GM13976 (cell line): ENCODE data around the gene RNF213.

Experiments used
- DNase-seq: peaks from one replicate; pipeline ENCODE4 v3.0.0; 2012; ENCODE audit warnings: low spot score
- in situ Hi-C: fragments of 300-500 bp; cut with MboI; formaldehyde crosslinking; loops from one replicate; pipeline ENCODE4 v1.12.0; 2022; ENCODE audit warnings: low sequenced_read_pairs, mixed read lengths, inconsistent platforms; ENCODE audit not compliant: unreplicated experiment
- TF ChIP-seq, protein P1 (sequence below): IDR thresholded peaks from 2 replicates; pipeline ENCODE4 v1.5.1; 2012; ENCODE audit warnings: borderline replicate concordance, mild to moderate bottlenecking; ENCODE audit not compliant: insufficient read depth; ENCODE audit errors: extremely low read depth, missing control alignments, control extremely low read depth

RNF213 gene

GRCh38 chr17:80358131-80358530 is 97.5 kb downstream of the RNF213 start:
- TF ChIP-seq, protein P1, sequence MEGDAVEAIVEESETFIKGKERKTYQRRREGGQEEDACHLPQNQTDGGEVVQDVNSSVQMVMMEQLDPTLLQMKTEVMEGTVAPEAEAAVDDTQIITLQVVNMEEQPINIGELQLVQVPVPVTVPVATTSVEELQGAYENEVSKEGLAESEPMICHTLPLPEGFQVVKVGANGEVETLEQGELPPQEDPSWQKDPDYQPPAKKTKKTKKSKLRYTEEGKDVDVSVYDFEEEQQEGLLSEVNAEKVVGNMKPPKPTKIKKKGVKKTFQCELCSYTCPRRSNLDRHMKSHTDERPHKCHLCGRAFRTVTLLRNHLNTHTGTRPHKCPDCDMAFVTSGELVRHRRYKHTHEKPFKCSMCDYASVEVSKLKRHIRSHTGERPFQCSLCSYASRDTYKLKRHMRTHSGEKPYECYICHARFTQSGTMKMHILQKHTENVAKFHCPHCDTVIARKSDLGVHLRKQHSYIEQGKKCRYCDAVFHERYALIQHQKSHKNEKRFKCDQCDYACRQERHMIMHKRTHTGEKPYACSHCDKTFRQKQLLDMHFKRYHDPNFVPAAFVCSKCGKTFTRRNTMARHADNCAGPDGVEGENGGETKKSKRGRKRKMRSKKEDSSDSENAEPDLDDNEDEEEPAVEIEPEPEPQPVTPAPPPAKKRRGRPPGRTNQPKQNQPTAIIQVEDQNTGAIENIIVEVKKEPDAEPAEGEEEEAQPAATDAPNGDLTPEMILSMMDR: no peak
- no peak for DNase-seq
- in situ Hi-C loops: no loop called here

DNA sequence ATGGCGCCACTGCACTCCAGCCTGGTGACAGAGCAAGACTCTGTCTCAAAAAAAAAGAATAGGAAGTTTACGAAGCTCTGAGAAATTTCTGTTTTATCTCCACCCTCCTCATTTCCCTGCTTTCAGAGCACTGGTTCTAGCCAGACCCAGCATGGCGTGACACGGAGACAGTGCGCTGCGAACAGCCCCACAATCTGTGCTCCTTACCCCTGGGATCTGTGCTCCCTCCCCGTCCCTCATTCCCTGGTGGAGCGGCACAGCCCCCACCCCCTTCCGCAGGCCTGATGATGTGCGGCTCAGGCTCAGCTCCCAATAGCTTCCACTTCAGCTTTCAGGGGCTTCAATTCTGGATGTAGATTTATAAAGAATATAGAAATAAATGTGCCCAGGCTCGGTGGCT is 98.2 kb downstream of the RNF213 start:
- in situ Hi-C loops: no loop called here
- TF ChIP-seq, protein P1: no peak
- DNase-seq: no peak

DNA sequence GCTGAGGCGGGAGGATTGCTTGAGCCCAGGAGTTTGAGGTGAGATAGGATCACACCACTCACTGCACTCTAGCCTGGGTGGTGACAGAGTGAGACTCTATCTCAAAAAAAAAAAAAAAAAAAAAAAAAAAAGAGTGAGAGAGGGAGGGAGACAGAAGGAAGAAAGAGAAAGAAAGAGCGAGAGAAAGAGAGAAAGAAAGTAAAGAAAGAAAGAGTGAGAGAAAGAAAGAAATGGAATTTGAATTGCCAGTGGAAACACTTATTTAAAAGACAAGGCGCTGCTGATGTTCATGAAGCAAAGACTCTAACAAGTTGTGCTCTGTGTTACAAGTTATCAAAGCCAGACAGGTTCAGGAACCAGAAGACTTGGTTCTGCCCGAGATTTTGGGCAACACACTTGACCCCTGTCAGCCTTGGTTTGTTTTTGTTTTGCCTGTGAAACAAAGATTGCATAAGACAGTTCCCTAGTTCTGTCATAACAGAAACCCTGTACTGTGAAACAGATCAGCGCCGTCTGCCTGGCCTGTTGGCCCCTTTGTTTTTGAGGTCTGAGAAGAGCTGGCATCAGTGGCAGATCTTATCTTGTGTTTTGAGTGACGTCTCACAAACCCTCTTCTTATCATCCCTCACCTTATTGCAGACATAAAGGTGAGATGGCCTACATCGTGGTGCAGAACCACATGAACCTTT is 98.9 kb downstream of the RNF213 start:
- in situ Hi-C loops: no loop called here
- DNase-seq: no peak
- TF ChIP-seq, protein P1: no peak

DNA sequence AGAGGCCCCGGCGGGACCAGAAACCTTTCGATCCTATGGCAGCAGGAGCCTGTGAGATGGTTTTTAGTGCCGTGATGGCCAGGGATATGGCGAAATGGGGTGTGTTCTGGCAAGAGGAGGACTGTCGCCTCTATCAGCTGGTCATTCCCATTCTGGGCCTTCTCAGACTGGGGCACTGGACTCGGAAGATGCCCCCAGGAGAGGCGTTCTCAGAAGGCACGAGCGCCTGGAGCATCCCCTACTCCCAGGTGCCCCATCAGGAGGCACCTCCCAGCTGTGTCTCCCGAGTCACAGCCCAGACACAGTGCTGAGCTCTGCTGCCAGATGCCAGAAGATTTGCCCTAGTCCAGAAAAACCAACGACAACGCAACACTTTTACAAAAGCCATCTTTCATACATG is 99.7 kb downstream of the RNF213 start:
- TF ChIP-seq, protein P1: no peak
- no peak for DNase-seq
- in situ Hi-C loops: no loop called here

DNA sequence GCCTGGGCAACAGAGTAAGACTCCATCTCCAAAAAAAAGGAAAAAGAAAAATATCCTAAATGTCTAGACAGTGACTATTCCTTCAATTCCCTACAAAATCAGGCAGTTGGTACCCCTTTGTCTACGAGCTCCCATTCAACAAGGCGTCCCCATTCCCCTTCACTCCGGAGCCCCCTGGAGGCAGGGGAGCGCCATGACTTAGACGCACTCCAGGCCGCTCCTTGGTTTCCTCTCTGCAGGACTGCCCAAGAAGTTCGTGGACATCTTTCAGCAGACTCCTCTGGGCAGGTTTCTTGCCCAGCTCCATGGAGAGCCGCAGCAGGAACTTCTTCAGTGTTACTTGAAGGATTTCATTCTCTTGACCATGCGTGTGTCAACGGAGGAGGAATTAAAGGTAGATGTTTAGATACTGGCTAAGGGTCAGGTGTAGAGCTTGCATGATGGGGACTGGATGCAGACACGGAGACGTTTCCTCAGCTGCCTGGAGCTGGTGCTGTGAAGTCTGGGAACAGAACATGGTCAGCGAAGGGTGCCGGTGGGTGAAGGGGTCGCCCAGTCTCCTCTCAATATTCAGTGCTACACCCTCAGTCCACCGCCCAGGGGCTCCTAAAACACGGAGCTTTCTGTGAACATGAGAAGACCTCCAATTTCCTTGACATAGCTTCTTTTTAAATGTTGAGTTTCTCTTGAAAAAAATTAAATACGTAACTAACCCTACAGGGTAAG is 101.0 kb downstream of the RNF213 start:
- in situ Hi-C loops: no loop called here
- TF ChIP-seq, protein P1: peak; percentile 21
- DNase-seq: no peak

DNA sequence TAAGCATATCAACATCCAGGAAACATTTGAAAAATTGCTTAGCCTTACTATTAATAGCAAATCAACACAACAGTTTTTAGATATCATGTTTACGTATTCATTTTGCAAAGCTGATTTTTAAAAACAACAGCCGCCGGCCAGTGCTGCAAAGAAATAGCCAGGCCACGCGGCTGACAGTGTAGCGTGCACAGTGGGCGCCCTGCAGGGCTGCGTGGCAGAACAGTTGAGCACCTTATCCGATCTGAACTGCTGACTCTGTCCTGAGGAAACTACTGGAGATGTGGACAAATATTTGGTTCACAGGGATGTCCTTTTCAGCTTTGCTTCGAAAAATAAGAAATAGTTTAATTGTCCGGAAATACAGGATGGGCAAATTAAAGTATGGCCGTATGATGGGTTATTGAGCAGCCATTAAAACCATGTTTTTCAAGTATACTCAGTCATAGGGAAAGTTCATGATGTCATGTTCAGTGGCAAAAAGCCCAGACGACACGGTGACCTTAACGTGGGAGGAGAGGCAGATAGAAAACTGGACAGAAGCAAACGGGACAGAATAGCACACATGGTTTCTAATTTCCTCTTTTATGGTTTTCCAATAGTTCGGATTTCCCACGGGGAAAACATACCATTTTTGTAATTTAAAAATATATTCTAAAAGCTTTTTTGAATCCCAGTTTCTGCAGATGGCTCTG is 101.9 kb downstream of the RNF213 start:
- DNase-seq: no peak
- in situ Hi-C loops: no loop called here
- TF ChIP-seq, protein P1: no peak
